OCI-LY7 (cell line): ENCODE results near the gene HLCS.

Source experiments
- CTCF ChIP-seq: fragments of 200-600 bp; sonication (generic); conservative IDR thresholded peaks from 2 replicates; pipeline ENCODE4 v1.5.1; 2014; ENCODE audit warnings: mild to moderate bottlenecking, antibody characterized with exemption, low read length, moderate library complexity, mixed read lengths
- EZH2phosphoT487 ChIP-seq: fragments of 200-600 bp; sonication (generic); IDR thresholded peaks from 2 replicates; pipeline ENCODE4 v1.6.1; 2018; ENCODE audit warnings: low read depth, borderline replicate concordance, mild to moderate bottlenecking, mixed run types, antibody characterized with exemption, low read length, moderate library complexity, mixed read lengths

- TF ChIP-seq CTCF (no peak), EZH2phosphoT487 (no peak)
These were observed 160.4 kb downstream of the HLCS start for GRCh38 chr21:36806103-36806502.
